C4-2B (cell line): Measurements from ENCODE around the gene JARID2.
"Not testable (repeated sequence)": the region's sequence is repeated elsewhere in the genome, so short reads cannot be mapped to it uniquely, and the experiment has no call there.

ENCODE experiments used
- H3K27ac ChIP-seq: fragments of 450-650 bp; 2 replicates; pipeline ENCODE4 v1.5.1; 2017
- ZFX ChIP-seq: fragments of 450-650 bp; IDR thresholded peaks from 2 replicates; pipeline ENCODE4 v1.6.1; 2017
- TF ChIP-seq, protein P1 (sequence below): fragments of 450-650 bp; conservative IDR thresholded peaks from 2 replicates; pipeline ENCODE4 v1.5.1; 2017; ENCODE audit warnings: mild to moderate bottlenecking

The JARID2 gene

GRCh38 chr6:15535495-15536197, 289.8 kb downstream of the JARID2 start:
- TF ChIP-seq ZFX = no peak
- TF ChIP-seq, protein P1, sequence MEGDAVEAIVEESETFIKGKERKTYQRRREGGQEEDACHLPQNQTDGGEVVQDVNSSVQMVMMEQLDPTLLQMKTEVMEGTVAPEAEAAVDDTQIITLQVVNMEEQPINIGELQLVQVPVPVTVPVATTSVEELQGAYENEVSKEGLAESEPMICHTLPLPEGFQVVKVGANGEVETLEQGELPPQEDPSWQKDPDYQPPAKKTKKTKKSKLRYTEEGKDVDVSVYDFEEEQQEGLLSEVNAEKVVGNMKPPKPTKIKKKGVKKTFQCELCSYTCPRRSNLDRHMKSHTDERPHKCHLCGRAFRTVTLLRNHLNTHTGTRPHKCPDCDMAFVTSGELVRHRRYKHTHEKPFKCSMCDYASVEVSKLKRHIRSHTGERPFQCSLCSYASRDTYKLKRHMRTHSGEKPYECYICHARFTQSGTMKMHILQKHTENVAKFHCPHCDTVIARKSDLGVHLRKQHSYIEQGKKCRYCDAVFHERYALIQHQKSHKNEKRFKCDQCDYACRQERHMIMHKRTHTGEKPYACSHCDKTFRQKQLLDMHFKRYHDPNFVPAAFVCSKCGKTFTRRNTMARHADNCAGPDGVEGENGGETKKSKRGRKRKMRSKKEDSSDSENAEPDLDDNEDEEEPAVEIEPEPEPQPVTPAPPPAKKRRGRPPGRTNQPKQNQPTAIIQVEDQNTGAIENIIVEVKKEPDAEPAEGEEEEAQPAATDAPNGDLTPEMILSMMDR = no peak

DNA sequence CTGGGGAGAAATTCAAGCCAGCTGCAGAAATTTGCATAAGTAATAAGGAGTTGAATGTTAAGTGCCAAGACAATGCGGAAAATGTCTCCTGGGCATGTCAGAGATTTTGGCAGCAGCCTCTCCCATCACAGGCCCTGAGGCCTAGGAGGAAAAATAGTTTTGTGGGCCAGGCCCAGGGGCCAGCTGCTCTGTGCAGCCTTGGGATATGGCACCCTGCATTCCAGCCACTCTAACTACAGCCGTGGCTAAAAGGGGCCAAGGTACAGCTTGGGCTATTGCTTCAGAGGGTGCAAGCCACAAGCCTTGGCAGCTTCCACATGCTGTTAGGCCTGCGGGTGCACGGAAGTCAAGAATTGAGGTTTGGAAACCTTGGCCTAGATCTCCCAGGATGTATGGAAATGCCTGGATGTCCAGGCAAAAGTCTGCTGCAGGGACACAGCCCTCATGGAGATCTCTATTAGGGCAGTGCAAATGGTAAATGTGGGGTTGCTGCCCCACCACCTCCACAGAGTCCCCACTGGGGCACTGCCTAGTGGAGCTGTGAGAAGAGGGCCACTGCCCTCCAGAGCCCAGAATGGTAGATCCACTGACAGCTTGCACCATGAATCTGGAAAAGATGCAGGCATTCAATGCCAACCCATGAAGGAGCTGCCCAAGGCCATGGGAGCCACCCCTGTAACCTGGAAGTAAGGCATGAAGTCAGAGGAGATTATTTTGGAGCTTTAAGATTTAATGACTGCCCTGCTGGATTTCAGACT, 290.5 kb downstream of the JARID2 start:
- no peak overlapping the region for H3K27ac ChIP-seq
- TF ChIP-seq ZFX = no peak
- TF ChIP-seq, protein P1 = no peak

More at GRCh38 chr6:15535495-15536197, 289.8 kb downstream of the JARID2 start:
- H3K27ac ChIP-seq = no peak overlapping the region

GRCh38 chr6:15538106-15538505, 292.2 kb downstream of the JARID2 start:
- no peak overlapping the region for H3K27ac ChIP-seq
- TF ChIP-seq ZFX = no peak
- TF ChIP-seq, protein P1 = no peak

GRCh38 chr6:15538766-15539495, 293.1 kb downstream of the JARID2 start:
- no peak overlapping the region for H3K27ac ChIP-seq
- no peak for TF ChIP-seq ZFX
- TF ChIP-seq, protein P1 = no peak

DNA sequence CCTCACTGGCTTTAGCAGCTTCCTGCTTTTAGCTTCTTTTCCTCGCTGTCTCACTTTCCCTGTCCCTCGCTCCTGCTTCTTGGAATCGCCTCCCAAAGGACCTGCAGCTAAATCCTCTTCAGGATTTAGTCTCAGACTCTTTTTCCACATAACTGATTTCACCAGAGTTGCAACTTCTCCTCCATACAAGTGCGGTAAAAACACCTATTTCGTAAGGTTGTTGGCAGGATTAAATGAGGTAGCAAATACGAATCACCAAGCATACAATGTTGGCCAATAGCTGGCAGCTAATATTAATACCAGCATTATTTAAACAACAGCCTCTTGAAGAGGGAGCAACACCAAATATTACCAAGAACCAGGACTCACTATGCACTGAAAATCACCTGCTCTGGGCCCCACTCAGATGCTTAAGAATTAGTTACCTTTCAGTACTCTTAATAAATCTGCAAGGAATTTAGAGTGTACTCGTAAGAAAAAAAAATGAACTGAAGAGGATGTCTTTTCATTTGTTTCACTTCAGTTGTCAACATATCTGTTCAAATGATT, 293.9 kb downstream of the JARID2 start:
- no peak for TF ChIP-seq ZFX
- TF ChIP-seq, protein P1 = no peak
- H3K27ac ChIP-seq = no peak overlapping the region

DNA sequence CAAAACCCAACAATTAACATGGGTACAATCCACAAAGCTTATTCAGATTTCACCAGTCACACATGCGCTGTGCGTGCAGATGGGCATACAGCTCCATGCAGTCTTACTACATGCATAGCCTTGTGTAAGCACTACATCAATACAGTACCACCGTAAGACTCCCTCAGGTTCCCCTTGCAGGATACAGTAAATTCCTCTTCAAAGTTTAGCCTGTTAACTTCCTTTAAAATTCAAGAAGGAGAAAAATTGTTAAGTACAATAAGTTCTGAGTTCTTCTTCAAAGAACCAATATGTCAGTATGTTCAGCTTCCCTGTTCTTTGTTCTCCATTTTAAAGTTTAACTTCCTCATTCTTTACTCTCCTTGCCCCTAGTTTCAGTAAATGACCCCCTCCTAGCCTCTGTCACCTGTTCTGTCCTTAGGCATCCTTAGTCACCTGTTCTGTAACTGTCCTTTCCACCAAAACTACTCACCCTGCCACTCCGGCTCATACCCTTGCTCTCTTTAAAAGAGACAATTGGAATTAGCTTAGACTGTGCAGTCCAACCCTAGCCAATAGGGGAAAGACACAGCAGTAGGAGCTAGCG, 297.6 kb downstream of the JARID2 start:
- H3K27ac ChIP-seq = not testable (repeated sequence)

GRCh38 chr6:15544321-15544900, 298.5 kb downstream of the JARID2 start:
- TF ChIP-seq, protein P1 = no peak
- TF ChIP-seq ZFX = no peak
- no peak overlapping the region for H3K27ac ChIP-seq
